Fibroblast of peridontal ligament (primary cell): ENCODE results near the gene CFAP20.
"Not testable (repeated sequence)": the region's sequence is repeated elsewhere in the genome, so short reads cannot be mapped to it uniquely, and the experiment has no call there.

ENCODE experiments used
- DNase-seq: peaks from one replicate; pipeline ENCODE4 v3.0.0-alpha.2; 2010; ENCODE audit errors: extremely low read depth

CFAP20 gene

DNA sequence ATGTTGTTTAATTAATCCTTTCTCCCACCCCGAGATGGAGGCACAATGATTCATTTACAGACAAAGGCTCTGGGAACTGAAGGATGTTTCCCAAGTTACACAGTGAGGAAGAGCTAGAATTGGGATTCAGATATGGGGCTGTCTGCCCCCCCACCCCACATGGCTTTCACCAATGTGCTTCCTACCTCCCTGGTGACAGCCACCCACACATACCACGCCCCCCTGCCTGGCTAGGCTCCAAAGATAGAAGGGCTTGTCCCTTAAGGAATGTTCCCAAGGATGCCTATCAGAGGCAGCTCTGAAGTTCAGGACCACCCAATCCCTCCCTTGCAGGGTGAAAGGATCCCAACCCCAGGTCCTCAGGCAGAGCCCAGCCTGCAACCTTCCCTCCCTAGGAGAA lies 32.9 kb downstream of the CFAP20 start:
- no peak for DNase-seq

DNA sequence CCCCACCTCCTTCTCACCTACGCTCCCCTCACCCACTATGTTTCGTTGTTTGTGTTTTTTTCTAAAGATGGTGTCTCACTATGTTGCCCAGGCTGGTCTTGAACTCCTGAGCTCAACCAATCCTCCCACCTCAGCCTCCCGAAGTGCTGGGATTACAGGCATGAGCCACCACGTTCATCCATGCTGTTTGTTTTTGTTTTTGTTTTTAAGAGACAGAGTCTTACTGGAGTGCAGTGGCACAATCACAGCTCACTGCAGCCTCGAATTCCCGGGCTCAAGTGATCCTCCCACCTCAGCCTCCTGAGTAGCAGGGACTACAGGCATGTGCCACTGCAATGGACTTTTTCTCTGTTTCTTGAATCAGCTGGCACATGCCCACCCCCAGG lies 33.6 kb downstream of the CFAP20 start:
- not testable (repeated sequence) for DNase-seq

DNA sequence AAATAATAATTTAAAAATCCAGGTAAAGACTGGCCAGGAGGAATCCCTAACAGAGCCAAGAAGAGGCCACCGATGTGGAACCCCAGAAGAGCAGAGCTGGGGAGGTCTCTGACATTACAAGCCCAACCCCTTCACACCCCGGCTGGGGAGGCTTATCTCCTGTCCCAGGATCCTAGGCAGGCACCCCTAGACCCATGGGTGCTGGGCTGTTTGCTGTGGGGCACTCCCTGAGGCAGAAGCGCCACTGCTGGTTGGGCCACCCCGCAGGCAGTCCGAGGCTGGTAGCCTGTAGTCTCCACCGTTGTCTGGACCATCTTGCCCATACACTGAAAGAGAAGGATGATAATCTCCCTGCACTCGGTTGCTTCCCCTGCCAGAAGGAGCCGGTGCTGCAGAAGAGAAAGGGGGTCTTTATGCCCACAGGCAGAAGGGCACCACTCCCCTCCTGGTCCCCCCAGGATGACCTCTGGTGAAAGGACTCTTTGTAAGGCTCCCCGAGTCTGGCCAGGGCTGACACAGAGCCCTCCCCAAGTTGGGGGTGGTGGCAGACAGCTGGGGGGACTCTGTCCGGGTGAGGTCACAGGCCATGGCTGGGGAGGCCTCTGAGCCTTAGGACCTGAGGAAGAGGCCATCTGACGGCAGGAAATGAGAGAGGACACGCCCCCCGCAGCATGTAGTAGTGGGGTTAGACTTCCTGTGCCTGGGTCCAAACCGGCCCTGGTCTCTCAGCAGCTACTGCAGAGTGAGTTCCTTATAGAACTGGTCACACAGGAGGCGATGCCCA lies 34.2 kb downstream of the CFAP20 start:
- DNase-seq = no peak

DNA sequence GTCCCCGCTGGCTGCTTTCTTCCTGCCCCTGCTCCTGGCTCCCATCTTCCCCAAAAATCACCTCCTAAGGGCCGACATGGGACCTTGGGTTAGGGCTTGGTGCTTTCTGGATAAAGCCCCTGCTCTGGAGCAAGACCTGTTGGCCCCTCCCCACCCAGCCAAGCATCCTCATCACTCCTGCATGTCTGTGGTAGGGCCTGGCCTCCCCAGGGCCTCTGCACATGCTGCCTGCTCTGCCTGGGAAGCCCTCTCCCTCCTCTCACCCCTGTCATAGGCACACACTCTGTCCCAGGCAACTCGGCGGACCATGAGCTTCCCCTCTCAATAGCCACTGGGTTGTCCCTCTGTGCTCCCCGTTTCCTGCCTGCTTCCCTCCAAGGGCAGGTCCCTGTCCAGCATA lies 35.2 kb downstream of the CFAP20 start:
- no peak for DNase-seq

DNA sequence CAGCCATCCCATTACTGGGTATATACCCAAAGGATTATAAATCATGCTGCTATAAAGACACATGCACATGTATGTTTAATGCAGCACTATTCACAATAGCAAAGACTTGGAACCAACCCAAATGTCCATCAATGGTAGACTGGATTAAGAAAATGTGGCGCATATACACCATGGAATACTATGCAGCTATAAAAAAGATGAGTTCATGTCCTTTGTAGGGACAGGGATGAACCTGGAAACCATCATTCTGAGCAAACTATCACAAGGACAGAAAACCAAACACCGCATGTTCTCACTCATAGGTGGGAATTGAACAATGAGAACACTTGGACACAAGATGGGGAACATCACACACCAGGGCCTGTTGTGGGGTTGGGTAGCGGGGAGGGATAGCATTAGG lies 38.8 kb downstream of the CFAP20 start:
- not testable (repeated sequence) for DNase-seq

GRCh38 chr16:58088091-58088490 lies 41.1 kb downstream of the CFAP20 start:
- no peak for DNase-seq

DNA sequence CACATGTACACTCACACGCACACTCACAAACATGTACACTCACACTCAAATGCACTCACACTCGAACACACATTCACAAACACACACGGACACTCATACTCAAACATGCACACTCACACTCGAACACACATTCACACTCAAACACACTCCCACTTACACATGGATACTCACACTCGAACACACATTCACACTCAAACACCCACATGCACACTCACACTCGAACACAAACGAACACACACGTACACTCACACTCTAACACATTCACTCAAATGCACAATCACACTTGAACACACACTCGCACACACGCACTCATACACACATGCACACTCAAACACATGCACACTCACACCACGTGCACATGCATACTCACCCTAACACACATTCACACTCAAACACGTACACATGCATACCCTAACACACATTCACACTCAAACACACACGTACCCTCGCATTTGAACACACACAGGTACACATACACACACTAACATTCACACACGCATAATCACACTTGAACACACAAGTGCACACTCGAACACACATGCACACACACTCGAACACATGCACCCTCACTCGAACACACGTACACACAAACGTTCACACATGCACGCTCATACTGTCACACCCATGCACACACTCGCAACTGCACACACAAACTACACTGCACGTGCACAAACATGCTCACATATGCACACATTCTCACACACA lies 41.8 kb downstream of the CFAP20 start:
- DNase-seq = no peak

DNA sequence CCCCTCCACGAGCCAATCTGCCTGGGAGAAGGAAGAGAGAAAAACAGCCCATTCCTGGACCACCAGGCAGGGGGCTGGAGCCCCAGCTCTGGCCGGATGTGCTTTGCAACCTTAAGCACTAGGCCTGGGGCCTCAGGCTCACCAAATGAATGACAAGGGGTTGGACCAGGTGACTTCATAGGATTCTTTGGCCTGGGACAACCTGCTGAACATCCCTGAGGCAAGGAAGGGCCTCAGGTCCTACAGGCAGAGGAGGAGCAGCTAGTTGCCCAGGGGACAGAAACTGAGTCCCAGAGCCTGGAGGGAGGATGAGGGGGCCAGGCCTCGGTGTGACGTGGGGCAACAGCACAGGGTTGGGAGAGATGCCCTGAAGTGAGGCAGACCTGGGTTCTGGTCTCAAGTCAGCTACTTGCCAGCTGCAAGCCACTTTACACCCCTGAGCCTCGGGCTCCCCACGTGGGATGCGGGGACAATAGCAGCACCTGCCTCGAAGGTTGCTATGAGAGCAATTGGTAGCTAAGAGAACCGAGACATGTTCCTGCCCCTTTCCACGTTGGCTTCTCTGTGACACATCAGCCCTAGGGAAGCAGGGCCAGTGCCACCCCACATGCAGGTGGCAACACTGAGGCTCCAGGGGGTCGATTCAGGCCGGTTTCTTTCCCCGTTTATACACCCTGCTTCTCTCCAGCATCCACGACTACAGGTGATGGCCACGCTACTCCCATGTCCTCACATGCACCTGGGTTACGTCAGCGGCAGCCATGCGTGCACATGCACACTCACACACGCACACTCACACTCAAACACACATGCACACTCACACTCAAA lies 42.6 kb downstream of the CFAP20 start:
- DNase-seq = no peak

- no peak for DNase-seq
Observed at GRCh38 chr16:58085584-58086251, 43.5 kb downstream of the CFAP20 start.

DNA sequence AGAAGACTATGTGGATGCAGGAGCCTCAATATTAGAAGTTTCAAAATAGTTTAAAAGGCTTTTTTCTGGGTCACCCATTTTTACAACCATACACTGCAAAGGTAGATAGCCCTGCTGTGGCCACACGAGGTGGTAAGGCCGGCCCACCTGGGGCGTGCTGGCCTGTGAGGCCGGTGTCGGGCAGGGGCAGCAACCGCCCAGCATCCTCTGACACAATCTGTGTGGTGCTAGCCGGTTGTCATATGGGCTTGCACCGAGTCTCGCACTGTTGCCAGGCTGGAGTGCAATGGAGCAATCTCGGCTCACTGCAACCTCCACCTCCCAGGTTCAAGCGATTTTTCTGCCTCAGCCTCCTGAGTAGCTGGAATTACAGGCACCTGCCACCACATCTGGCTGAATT lies 44.0 kb downstream of the CFAP20 start:
- no peak for DNase-seq

- no peak for DNase-seq
Observed at GRCh38 chr16:58084635-58085034, 44.5 kb downstream of the CFAP20 start.

GRCh38 chr16:58082381-58082780 lies 46.8 kb downstream of the CFAP20 start:
- no peak for DNase-seq

DNA sequence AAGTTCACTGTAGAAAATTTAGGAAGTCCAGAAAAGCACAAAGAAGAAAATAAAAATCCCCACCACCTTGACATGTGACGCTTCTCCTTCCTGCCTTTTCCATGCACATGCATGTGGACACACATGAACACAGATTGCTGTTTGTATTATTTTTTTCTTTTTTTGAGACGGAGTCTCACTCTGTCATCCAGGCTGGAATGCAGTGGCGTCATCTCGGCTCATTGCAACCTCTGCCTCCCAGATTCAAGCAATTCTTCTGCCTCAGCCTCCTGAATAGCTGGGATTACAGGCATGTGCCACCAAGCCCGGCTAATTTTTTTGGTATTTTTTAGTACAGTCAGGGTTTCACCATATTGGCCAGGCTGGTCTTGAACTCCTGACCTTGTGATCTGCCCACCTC lies 48.5 kb downstream of the CFAP20 start:
- not testable (repeated sequence) for DNase-seq

DNA sequence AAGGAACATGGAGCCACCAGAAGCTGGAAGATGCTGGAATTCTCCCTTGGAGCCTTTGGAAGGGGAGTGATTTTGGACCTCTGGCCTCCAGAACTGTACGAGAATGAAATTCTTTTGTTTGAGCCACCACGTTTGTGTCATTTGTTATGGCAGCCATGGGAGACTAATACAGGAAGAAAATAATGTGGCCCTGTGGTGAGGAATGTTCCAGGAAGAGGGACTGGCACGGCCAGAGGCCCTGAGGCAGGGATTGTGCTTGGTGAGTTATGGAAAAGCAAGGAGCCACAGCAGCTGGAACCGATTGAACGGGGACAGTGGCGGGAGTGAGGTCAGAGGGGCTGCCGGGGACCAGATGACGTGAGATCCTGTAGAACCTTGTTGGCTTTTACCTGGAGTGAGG lies 51.4 kb downstream of the CFAP20 start:
- no peak for DNase-seq

DNA sequence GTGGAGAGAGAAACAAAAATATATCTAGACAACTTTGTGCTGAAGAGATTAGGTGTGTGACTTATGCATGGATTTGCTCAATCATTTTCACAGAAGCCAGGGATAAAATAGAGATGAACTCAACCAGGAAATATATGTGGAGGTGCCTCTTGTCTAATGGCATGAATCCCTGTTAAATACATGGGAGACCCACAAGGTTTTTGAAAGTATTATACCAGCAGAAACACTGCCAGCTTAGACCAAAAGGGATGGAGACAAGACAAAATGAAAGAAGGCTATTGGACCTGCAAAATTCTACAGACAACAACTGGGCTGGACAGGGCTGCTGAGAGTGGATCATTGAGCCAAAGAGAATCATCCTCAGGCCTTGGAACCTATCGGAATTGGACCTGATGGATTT lies 52.7 kb downstream of the CFAP20 start:
- DNase-seq = no peak

DNA sequence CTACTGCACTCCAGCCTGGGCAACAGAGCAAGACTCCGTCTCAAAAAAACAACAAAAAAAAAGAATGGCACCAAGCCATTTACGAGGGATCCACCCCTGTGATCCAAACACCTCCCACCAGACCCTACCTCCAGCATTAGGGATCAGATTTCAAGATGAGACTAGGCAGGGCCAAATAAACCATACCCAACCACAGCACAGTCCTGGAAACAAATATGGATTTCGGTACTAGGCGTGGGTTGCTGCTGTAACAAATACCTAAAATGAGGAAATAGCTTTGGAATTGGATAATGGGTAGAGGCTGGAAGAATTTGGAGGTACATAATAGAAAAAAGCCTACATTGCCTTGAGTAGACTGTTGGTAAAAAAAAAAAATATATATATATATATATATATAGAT lies 54.5 kb downstream of the CFAP20 start:
- DNase-seq = no peak

DNA sequence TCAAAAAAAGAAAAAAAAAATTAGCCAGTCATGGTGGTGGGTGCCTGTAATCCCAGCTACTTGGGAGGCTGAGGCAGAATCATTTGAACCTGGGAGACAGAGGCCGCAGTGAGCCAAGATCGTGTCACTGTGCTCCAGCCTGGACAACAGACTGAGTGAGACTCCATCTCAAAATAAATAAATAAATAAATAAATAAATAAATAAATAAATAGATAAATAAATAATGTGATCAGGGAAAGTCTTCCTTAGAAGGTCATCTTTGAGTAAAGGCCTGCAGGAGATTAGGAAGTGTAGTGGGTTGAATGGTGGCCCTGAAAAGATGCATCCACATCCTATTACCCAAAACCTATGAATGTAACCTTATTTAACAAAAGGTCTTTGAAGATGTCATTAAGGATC lies 56.1 kb downstream of the CFAP20 start:
- not testable (repeated sequence) for DNase-seq

- not testable (repeated sequence) for DNase-seq
Observed at GRCh38 chr16:58072134-58072533, 57.0 kb downstream of the CFAP20 start.

- no peak for DNase-seq
Observed at GRCh38 chr16:58070585-58070984, 58.6 kb downstream of the CFAP20 start.
